ENCODE measurements around the gene PLD5.

Gene PLD5

DNA sequence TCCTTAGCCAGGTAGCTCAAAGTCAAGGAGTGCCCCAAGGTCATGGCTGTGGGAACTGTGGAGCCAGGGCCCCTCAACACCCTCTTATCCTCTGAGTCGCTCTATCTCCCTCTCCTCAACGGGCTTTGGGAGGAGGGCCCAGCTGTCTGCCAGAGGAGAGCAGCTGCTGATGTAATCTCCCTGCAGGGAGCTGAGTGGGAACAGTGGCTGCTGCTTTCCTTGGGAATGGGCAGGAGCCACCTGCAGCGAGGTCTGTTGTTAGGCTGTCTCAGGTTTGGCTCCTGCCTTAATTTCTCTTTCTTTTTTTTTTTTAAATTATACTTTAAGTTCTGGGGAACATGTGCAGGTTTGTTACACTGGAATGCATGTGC, 466.8 kb downstream of the PLD5 start:
- no peaks in the 10 kb centered on the region for H3K9me3 Mint-ChIP-seq
- no peak overlapping the region for H3K4me3 Mint-ChIP-seq
- H3K36me3 Mint-ChIP-seq (ENCODE audit: low read depth): no peaks in the 10 kb centered on the region
- H3K4me1 Mint-ChIP-seq (ENCODE audit: low read depth): no peaks in the 10 kb centered on the region
- H3K27me3 Mint-ChIP-seq: peaks cover 5% of the 10 kb centered on the region
- no peak overlapping the region for H3K27ac Mint-ChIP-seq
- DNase-seq: no peak

DNA sequence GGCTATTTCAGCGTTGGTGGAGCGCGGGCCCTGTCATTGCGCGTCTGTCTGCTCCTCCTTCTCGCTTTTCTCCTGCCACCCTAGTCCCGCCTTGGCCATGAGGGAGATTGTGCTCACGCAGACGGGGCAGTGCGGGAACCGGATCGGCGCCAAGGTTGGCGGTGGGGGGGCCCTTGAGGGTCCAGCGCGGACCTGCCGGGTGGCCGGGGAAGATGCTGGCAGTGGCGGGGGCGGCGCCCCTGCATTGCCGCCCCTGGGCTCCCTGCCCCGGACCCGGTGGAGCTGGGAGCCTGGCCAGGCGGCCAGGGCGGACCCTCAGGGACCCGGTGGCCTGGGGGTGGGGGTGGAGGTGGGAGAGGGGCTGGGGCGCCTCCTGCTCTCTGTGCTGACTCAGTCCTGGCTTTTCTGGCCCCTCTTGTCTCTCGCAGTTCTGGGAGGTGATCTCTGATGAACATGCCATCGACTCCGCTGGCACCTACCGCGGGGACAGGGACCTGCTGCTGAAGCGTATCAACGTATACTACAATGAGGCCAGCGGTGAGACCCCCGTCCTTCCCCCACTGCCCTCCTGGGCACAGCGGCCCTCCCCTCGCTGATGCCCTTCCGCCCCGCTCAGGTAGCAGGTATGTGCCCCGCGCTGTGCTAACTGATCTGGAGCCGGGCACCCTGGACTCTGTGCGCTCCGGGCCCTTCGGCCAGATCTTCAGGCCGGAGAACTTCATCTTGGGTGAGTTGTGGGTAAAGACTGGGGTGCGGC, 467.3 kb downstream of the PLD5 start:
- no peak overlapping the region for H3K4me3 Mint-ChIP-seq
- peaks cover 5% of the 10 kb centered on the region for H3K27me3 Mint-ChIP-seq
- no peaks in the 10 kb centered on the region for H3K9me3 Mint-ChIP-seq
- H3K27ac Mint-ChIP-seq: no peak overlapping the region
- H3K36me3 Mint-ChIP-seq (ENCODE audit: low read depth): no peaks in the 10 kb centered on the region
- no peaks in the 10 kb centered on the region for H3K4me1 Mint-ChIP-seq (ENCODE audit: low read depth)
- DNase-seq: no peak

DNA sequence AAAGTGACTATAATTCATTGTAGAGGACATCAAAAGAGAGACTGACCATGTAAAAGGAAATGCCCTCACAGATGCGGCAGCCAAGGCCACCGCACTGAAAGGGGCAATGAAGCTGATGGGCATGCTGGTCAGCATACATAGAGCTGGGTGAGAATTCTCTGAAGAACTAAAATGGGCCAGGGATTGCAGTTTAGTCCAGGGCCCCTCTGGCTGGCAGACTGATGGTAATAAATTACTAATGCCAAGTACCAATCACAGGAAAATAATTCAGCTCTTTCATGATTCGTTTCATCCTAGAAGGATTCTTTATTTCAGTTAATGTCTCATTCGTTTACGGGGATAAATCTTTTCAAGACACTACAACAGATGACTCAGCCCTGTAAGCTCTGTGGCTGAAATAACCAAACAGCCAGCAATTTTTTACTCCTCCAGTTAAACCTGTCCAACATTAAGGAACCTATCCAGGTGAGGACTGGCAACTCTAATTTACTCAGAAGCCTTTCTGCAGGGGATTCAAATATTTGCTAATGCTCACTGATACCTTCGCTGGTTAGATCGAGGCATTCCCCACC, 468.7 kb downstream of the PLD5 start:
- H3K4me1 Mint-ChIP-seq (ENCODE audit: low read depth): no peaks in the 10 kb centered on the region
- no peak overlapping the region for H3K4me3 Mint-ChIP-seq
- DNase-seq: no peak
- no peaks in the 10 kb centered on the region for H3K9me3 Mint-ChIP-seq
- H3K36me3 Mint-ChIP-seq (ENCODE audit: low read depth): no peaks in the 10 kb centered on the region
- H3K27me3 Mint-ChIP-seq: peaks cover 5% of the 10 kb centered on the region
- H3K27ac Mint-ChIP-seq: no peak overlapping the region

DNA sequence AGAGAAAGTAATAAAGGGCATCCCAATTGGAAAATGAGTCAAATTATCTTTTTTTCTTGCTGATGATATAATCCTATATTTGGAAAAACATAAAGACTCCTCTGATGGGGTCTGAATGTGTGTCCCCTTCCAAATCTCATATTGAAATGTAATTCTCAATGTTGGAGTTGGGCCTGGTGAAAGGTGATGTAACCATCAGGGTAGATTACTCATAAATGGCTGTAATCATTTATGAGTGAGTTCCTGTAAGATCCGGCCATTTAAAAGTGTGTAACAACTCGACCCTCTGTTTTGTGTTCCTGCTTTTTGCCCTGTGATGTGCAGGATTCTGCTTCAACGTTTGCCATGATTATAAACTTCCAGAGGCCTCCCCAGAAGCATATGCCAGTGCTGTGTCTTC, 481.3 kb downstream of the PLD5 start:
- peaks cover 8% of the 10 kb centered on the region for H3K9me3 Mint-ChIP-seq
- no peaks in the 10 kb centered on the region for H3K36me3 Mint-ChIP-seq (ENCODE audit: low read depth)
- DNase-seq: no peak
- H3K27me3 Mint-ChIP-seq: no peaks in the 10 kb centered on the region
- no peaks in the 10 kb centered on the region for H3K4me1 Mint-ChIP-seq (ENCODE audit: low read depth)
- H3K4me3 Mint-ChIP-seq: no peak overlapping the region
- no peak overlapping the region for H3K27ac Mint-ChIP-seq

DNA sequence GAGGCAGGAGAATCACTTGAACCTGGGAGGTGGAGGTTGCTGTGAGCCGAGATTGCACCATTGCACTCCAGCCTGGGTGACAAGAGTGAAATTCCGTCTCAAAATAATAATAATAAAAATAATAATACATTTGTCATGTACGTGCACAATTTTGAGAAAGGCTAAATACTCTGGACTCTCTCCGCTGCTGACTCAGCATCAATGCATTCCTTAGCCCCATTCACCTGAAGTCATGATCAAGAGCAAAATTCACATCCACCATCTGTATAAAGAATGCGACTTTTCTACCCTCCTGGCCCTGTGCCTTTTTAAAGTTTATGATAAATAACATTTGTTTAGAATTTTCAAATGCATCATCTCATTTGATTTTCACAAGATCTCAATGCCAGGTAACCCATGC, 490.1 kb downstream of the PLD5 start:
- Mint-ChIP-seq H3K9me3 (no peaks in the 10 kb centered on the region), H3K27me3 (peaks cover 9% of the 10 kb centered on the region), H3K4me3 (no peak overlapping the region)

DNA sequence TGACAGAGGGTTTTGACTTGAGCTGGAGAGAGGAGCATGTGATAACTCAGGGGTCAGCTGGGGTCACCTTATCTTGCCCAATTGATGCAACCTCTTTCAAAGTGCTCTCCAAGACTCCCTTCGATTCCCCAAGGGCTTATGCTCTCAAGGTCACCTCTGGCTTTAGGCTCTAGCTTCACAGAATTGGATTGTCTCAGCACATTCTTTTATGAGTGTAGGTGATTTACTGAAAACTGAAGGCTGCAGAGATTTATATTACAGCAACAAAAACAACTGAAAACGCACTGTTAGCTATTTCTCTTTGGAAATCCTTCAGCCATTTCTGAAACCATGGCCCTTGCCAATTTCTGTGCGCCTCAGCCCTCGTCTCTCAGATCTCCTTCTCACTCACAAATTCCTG, 491.1 kb downstream of the PLD5 start:
- H3K27ac Mint-ChIP-seq: no peak overlapping the region

More for the DNA sequence above, 490.1 kb downstream of the PLD5 start:
- Mint-ChIP-seq H3K27ac (no peak overlapping the region), H3K36me3 (ENCODE audit: low read depth) (no peaks in the 10 kb centered on the region), H3K4me1 (ENCODE audit: low read depth) (no peaks in the 10 kb centered on the region)
- no peak for DNase-seq

More for the DNA sequence above, 491.1 kb downstream of the PLD5 start:
- DNase-seq: no peak
- Mint-ChIP-seq H3K36me3 (ENCODE audit: low read depth) (no peaks in the 10 kb centered on the region), H3K4me1 (ENCODE audit: low read depth) (no peaks in the 10 kb centered on the region), H3K4me3 (no peak overlapping the region), H3K9me3 (no peaks in the 10 kb centered on the region), H3K27me3 (peaks cover 9% of the 10 kb centered on the region)

All from activated T-cell treated with anti-CD3 and anti-CD28 coated beads, Interleukin-2, amount 50 U/mL, for 24 hours (primary cell).